PC-9 (cell line): Measurements from ENCODE around the gene TNS1. TPM values are rescaled to one million over a fixed set of nuclear protein-coding genes. Genes with fewer than 3 reads are reported as not detected.

Experiments used
- BruUV-seq: library from RNA; stranded (reverse); fragments of 400-500 nt; replicated peaks from 2 replicates; lab custom pipeline; 2021; lab: Mats Ljungman, UMichigan
- CTCF ChIA-PET: fragments of 300-600 bp; sonication (Branson Sonifier 250); formaldehyde crosslinking; loops from one replicate; lab custom pipeline; 2022; ENCODE audit warnings: antibody characterized with exemption; lab: Charles Lee
- POLR2A ChIA-PET: fragments of 300-600 bp; sonication (Branson Sonifier 250); formaldehyde crosslinking; loops from one replicate; lab custom pipeline; 2022; ENCODE audit warnings: antibody characterized with exemption; ENCODE audit not compliant: unreplicated experiment; lab: Charles Lee
- DNase-seq, 2 experiments: peaks; one replicate each; pipeline versions ENCODE4 v3.0.0 to v3.0.0-alpha.2; 2015 to 2022; ENCODE audit warnings: mixed read lengths in 1 of 2
- H2AFZ ChIP-seq: fragments of 200-600 bp; sonication (generic); 2 replicates; pipeline ENCODE4 v1.8.1; 2017; ENCODE audit warnings: antibody characterized with exemption
- H3F3A ChIP-seq: fragments of 200-600 bp; sonication (generic); 2 replicates; pipeline ENCODE4 v1.8.1; 2017; ENCODE audit warnings: antibody characterized with exemption, mild to moderate bottlenecking, low read depth; ENCODE audit not compliant: insufficient read depth
- H3K27ac ChIP-seq: fragments of 200-600 bp; sonication (generic); 2 replicates; pipeline ENCODE4 v1.6.1; 2016; ENCODE audit warnings: mixed run types
- H3K27me3 ChIP-seq: fragments of 200-600 bp; sonication (generic); 2 replicates; pipeline ENCODE4 v1.6.1; 2016; ENCODE audit warnings: low read depth, mixed run types; ENCODE audit not compliant: insufficient read depth
- H3K36me3 ChIP-seq: fragments of 200-600 bp; sonication (generic); 2 replicates; pipeline ENCODE4 v1.6.1; 2016; ENCODE audit warnings: low read depth, mixed run types
- H3K4me1 ChIP-seq: fragments of 200-600 bp; sonication (generic); replicated peaks from 2 replicates; pipeline ENCODE4 v1.6.1; 2016; ENCODE audit warnings: mixed run types; ENCODE audit not compliant: insufficient read depth
- H3K4me2 ChIP-seq: fragments of 200-600 bp; sonication (generic); 2 replicates; pipeline ENCODE4 v1.6.1; 2017; ENCODE audit warnings: mixed run types
- H3K4me3 ChIP-seq: fragments of 200-600 bp; sonication (generic); 2 replicates; pipeline ENCODE4 v1.6.1; 2016; ENCODE audit warnings: mixed run types
- H3K79me2 ChIP-seq: fragments of 200-600 bp; sonication (generic); 2 replicates; pipeline ENCODE4 v1.6.1; 2017; ENCODE audit warnings: low read depth, mixed run types
- H3K9me2 ChIP-seq: fragments of 200-600 bp; sonication (generic); 2 replicates; pipeline ENCODE4 v1.8.1; 2017; ENCODE audit warnings: mild to moderate bottlenecking; ENCODE audit not compliant: insufficient read depth
- H3K9me3 ChIP-seq: fragments of 200-600 bp; sonication (generic); 2 replicates; pipeline ENCODE4 v1.8.1; 2016; ENCODE audit warnings: low read depth; ENCODE audit not compliant: insufficient read depth
- H4K20me1 ChIP-seq: fragments of 200-600 bp; sonication (generic); 2 replicates; pipeline ENCODE4 v1.8.1; 2017; ENCODE audit not compliant: insufficient read depth
- EZH2 ChIP-seq: fragments of 200-600 bp; sonication (generic); IDR thresholded peaks from 2 replicates; pipeline ENCODE4 v1.8.0; 2017; ENCODE audit warnings: antibody characterized with exemption, low read depth
- intact Hi-C: fragments of 100-400 bp; cut with micrococcal nuclease; formaldehyde crosslinking; loops from one replicate; pipeline ENCODE4 v1.10.0; 2022; ENCODE audit not compliant: unreplicated experiment
- total RNA-seq: library from RNA; stranded (reverse); gene quantifications from 2 replicates; pipeline ENCODE4 v1.2.3, GENCODE V29; 2021
- TF ChIP-seq, protein P1 (sequence below): fragments of 200-600 bp; sonication (generic); conservative IDR thresholded peaks from 2 replicates; pipeline ENCODE4 v1.6.1; 2017; ENCODE audit warnings: mixed run types, antibody characterized with exemption, mild to moderate bottlenecking, moderate library complexity

Gene TNS1
- total RNA-seq, 1 experiment from 2014 or later, result 5.5 TPM

DNA sequence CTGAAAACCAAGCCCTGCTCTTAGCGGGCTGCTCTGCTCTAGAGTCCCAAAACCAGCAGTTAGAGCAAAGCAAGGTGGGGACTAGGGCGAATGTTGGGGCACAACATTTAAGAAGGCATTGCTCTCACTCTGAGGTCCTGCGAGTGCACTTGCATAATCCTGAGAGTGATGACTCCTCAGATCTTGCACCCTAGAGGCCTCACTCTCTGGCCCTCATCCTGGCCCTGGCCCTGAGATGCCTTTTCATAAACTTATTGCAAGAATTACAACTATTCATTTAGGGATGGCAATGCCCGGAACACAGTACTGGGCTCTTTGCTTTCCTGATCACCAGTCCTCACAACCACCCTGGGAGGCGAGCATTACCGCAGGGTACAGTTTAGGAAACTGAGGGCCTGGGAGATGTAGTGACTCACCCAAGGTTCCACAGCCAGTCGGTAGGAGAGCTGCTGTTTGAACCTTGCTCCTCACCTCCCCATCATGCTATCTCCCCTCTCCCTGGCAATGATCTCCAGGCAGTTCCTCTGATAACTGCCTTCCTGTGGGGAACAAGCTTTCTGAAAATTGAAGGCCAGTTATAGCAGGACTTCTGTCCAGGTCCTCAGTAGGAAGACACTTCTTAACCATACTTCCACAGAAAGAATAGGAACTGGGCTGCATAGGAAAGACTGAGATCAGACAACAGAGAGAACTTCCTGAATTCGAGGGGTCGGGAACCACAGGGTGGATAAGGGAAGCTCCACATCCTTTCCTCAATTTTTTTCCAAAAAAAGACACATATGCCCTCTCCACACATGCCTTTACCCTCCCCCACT is 91.3 kb downstream of the TNS1 start:
- CTCF ChIA-PET, result no interaction called here

DNA sequence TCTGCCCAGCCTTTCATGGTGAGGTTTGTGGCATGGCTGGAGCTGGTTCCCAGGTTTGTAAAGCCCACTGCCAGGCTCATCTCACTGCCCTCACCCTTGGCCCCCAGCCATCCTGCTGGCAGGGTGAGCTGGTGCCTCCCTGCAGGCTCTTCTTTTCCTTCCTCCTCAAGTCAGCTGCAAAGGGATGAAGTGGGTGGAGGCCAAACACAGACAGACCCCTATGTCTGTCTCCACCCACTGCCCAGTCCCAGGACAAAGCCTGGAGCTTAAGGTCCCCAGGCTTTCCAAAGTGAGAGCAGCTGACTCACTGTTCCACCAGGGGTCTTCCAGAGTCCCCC is 92.0 kb downstream of the TNS1 start:
- TF ChIP-seq, protein P1, sequence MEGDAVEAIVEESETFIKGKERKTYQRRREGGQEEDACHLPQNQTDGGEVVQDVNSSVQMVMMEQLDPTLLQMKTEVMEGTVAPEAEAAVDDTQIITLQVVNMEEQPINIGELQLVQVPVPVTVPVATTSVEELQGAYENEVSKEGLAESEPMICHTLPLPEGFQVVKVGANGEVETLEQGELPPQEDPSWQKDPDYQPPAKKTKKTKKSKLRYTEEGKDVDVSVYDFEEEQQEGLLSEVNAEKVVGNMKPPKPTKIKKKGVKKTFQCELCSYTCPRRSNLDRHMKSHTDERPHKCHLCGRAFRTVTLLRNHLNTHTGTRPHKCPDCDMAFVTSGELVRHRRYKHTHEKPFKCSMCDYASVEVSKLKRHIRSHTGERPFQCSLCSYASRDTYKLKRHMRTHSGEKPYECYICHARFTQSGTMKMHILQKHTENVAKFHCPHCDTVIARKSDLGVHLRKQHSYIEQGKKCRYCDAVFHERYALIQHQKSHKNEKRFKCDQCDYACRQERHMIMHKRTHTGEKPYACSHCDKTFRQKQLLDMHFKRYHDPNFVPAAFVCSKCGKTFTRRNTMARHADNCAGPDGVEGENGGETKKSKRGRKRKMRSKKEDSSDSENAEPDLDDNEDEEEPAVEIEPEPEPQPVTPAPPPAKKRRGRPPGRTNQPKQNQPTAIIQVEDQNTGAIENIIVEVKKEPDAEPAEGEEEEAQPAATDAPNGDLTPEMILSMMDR, result no peak
- no peak for TF ChIP-seq EZH2
- H3K36me3 ChIP-seq, result no peaks in the 10 kb centered on the region
- H3K9me2 ChIP-seq, result no peaks in the 10 kb centered on the region
- no peak overlapping the region for H3K4me2 ChIP-seq
- H3K27ac ChIP-seq, result no peak overlapping the region
- ChIA-PET CTCF (no interaction called here), POLR2A (no interaction called here)
- no peaks in the 10 kb centered on the region for H3K79me2 ChIP-seq
- BruUV-seq, result no TSS peak
- no peaks in the 10 kb centered on the region for H3F3A ChIP-seq
- intact Hi-C loops, result no loop called here
- H3K27me3 ChIP-seq, result peaks cover 13% of the 10 kb centered on the region
- H3K9me3 ChIP-seq, result no peaks in the 10 kb centered on the region
- H2AFZ ChIP-seq, result no peak overlapping the region
- H3K4me1 ChIP-seq, result no peaks in the 10 kb centered on the region
- no peak overlapping the region for H3K4me3 ChIP-seq
- no peaks in the 10 kb centered on the region for H4K20me1 ChIP-seq
- DNase-seq, result no peak

More for the DNA sequence above, 91.3 kb downstream of the TNS1 start:
- Histone ChIP-seq H3K4me1 (no peaks in the 10 kb centered on the region), H3K27me3 (peaks cover 9% of the 10 kb centered on the region), H4K20me1 (no peaks in the 10 kb centered on the region), H2AFZ (no peak overlapping the region), H3K36me3 (no peaks in the 10 kb centered on the region), H3K27ac (no peak overlapping the region), H3K4me2 (no peak overlapping the region), H3K9me3 (no peaks in the 10 kb centered on the region), H3K4me3 (no peak overlapping the region), H3F3A (no peaks in the 10 kb centered on the region), H3K79me2 (no peaks in the 10 kb centered on the region), H3K9me2 (no peaks in the 10 kb centered on the region)
- no TSS peak for BruUV-seq
- intact Hi-C loops, result no loop called here
- DNase-seq, result no peak
- POLR2A ChIA-PET, result no interaction called here
- no peak for TF ChIP-seq EZH2
- TF ChIP-seq, protein P1, result no peak

DNA sequence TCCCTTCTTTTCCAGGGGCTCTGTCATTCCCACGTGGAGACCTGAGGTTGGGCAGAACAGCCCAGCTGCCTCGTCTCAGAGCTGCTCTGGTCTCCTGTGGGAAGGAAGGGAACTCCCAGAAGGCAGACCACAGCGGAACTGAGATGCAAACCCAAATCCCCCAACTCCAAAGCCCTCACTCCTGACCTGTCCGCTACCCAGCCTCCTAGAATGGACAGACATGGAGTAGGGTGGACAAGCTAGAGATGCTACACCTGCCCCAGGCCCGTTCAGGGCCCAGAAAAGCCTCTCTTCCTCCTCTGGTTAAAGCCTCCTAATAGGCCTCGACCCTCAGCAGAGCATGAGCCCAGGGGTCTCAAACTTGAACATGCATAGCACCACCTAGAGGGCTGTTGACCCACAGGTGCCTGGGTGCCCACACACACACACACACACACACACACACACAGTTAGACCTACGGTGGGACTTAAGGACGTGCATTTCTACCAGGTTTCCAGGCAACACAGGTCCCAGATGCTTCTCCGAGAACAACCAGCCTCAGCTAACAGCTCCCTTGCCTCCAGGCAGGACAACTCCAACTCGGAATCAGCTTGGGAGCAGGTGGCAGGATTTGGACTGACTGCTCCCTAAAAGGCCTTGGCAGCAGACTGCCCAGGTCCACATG is 93.5 kb downstream of the TNS1 start:
- no peaks in the 10 kb centered on the region for H3K9me2 ChIP-seq
- H3F3A ChIP-seq, result no peaks in the 10 kb centered on the region
- POLR2A ChIA-PET, result no interaction called here
- H3K27me3 ChIP-seq, result peaks cover 29% of the 10 kb centered on the region
- no peak overlapping the region for H2AFZ ChIP-seq
- H3K9me3 ChIP-seq, result no peaks in the 10 kb centered on the region
- intact Hi-C loops, result no loop called here
- H3K4me2 ChIP-seq, result no peak overlapping the region
- H3K27ac ChIP-seq, result no peak overlapping the region
- H3K79me2 ChIP-seq, result no peaks in the 10 kb centered on the region
- no peaks in the 10 kb centered on the region for H3K4me1 ChIP-seq
- CTCF ChIA-PET, result no interaction called here
- no TSS peak for BruUV-seq
- no peaks in the 10 kb centered on the region for H4K20me1 ChIP-seq
- TF ChIP-seq, protein P1, result no peak; the same call in 1 of the 2 replicates
- TF ChIP-seq EZH2, result no peak
- DNase-seq, result no peak
- no peaks in the 10 kb centered on the region for H3K36me3 ChIP-seq
- H3K4me3 ChIP-seq, result no peak overlapping the region
